Osteocyte (in vitro differentiated cells): Measurements from ENCODE around the gene TIMM8A. TPM values are rescaled to one million over a fixed set of nuclear protein-coding genes. Genes with fewer than 3 reads are reported as not detected.

Experiments used
- DNase-seq: peaks from one replicate; pipeline ENCODE4 v3.0.0; 2021; ENCODE audit warnings: mixed read lengths; ENCODE audit not compliant: unreplicated experiment; ENCODE audit errors: extremely low spot score
- H3K27ac Mint-ChIP-seq: one replicate; pipeline ENCODE4 v1.8.0; 2021; ENCODE audit warnings: mild to moderate bottlenecking, mixed read lengths; ENCODE audit not compliant: unreplicated experiment
- H3K27me3 Mint-ChIP-seq: one replicate; pipeline ENCODE4 v1.8.0; 2021; ENCODE audit warnings: mixed read lengths; ENCODE audit not compliant: unreplicated experiment
- H3K36me3 Mint-ChIP-seq: one replicate; pipeline ENCODE4 v1.8.0; 2021; ENCODE audit warnings: mixed read lengths; ENCODE audit not compliant: unreplicated experiment
- H3K4me1 Mint-ChIP-seq: one replicate; pipeline ENCODE4 v1.8.0; 2021; ENCODE audit warnings: mixed read lengths; ENCODE audit not compliant: unreplicated experiment
- H3K4me3 Mint-ChIP-seq: one replicate; pipeline ENCODE4 v1.8.0; 2021; ENCODE audit warnings: mild to moderate bottlenecking, moderate library complexity, mixed read lengths; ENCODE audit not compliant: unreplicated experiment
- H3K9me3 Mint-ChIP-seq: one replicate; pipeline ENCODE4 v1.8.0; 2021; ENCODE audit warnings: mixed read lengths; ENCODE audit not compliant: unreplicated experiment
- total RNA-seq: library from RNA; stranded (reverse); gene quantifications from 2 replicates; pipeline ENCODE4 v1.2.1, GENCODE V29; 2021
- TF ChIP-seq, protein P1 (sequence below): fragments of 200-600 bp; sonication (generic); IDR thresholded peaks from 2 replicates; pipeline ENCODE4 v1.5.0; 2021; ENCODE audit warnings: antibody characterized with exemption, mild to moderate bottlenecking, moderate library complexity

The TIMM8A gene
- total RNA-seq, 1 donor from 2014 or later, result 14.6 TPM

DNA sequence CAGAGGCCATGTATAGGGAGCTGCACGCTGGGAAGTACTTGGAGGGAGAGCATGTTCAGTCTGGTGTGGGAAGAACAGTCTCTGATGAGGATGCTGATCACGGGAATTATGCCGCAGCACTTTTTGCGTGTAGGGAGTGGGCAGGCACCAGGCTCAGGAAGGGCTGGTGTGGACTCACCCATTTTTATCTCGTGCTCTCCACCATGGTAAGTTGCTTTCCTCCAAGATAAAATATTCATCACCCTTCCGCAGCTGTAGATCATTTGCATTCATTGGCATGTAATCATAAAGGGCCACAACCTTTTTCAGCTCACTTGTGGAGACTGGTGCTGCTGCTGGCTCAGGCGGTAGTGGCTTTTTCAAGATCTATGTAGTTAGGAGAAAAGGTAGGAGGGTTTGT, 11.8 kb upstream of the TIMM8A start:
- H3K4me1 Mint-ChIP-seq, result no peaks in the 10 kb centered on the region
- H3K9me3 Mint-ChIP-seq, result peaks cover 7% of the 10 kb centered on the region
- TF ChIP-seq, protein P1, sequence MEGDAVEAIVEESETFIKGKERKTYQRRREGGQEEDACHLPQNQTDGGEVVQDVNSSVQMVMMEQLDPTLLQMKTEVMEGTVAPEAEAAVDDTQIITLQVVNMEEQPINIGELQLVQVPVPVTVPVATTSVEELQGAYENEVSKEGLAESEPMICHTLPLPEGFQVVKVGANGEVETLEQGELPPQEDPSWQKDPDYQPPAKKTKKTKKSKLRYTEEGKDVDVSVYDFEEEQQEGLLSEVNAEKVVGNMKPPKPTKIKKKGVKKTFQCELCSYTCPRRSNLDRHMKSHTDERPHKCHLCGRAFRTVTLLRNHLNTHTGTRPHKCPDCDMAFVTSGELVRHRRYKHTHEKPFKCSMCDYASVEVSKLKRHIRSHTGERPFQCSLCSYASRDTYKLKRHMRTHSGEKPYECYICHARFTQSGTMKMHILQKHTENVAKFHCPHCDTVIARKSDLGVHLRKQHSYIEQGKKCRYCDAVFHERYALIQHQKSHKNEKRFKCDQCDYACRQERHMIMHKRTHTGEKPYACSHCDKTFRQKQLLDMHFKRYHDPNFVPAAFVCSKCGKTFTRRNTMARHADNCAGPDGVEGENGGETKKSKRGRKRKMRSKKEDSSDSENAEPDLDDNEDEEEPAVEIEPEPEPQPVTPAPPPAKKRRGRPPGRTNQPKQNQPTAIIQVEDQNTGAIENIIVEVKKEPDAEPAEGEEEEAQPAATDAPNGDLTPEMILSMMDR, result no peak
- no peak overlapping the region for H3K27ac Mint-ChIP-seq
- H3K4me3 Mint-ChIP-seq, result no peak overlapping the region
- H3K36me3 Mint-ChIP-seq, result no peaks in the 10 kb centered on the region
- no peaks in the 10 kb centered on the region for H3K27me3 Mint-ChIP-seq
- no peak for DNase-seq

DNA sequence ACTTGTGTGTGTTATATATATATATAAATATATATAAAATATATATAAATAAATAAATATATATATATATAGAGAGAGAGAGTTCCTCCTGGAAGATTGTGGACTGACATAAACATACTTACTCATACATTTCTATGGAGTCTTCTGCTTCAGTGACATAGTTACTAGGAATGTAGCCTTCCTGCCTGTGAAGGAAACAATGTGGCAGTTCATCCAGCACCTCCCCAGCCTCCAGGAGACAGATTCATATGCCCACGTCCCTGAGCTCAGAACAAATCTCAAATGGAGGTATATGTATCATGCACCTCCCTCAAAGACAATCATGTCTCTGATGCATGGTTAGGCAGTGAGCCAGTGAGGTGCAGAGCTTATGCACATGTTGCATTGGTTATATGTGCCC, 11.4 kb upstream of the TIMM8A start:
- H3K36me3 Mint-ChIP-seq, result no peaks in the 10 kb centered on the region
- TF ChIP-seq, protein P1, result no peak
- DNase-seq, result no peak
- peaks cover 7% of the 10 kb centered on the region for H3K9me3 Mint-ChIP-seq
- H3K4me1 Mint-ChIP-seq, result no peaks in the 10 kb centered on the region
- H3K27ac Mint-ChIP-seq, result no peak overlapping the region
- H3K4me3 Mint-ChIP-seq, result no peak overlapping the region
- peaks cover 2% of the 10 kb centered on the region for H3K27me3 Mint-ChIP-seq

DNA sequence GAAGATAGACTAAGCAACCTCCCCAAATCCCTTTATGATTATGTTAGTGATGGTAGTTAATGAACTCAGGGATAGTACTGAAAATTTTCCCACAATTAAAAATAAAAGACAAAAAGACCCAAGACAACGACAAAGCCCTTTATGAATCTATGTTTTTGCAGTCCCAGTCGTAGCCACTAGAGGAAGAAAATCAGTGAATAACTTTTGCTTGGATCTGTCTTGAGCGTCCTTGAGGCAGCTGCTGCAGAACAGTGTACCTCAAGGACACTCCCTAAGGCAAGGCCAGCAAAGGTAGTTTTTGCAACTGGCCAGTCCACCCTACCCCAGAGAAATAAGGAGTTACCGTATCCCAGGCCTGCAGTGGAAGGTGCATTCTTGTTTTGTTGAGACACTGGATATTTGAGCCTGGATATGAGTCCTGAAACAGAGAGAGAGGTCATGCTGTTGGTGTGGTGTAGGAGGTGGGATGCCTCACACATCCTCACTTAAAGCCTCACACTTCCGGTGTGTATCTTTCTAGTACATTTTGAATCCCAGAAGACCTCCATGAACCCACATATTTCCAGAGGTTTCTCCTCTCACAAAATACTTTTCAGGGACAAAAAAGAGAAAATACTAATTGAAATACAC, 8.7 kb upstream of the TIMM8A start:
- TF ChIP-seq, protein P1, result peak; percentile 20
- Mint-ChIP-seq H3K27ac (no peak overlapping the region), H3K4me3 (no peak overlapping the region), H3K27me3 (peaks cover 2% of the 10 kb centered on the region), H3K4me1 (no peaks in the 10 kb centered on the region), H3K36me3 (no peaks in the 10 kb centered on the region), H3K9me3 (peaks cover 7% of the 10 kb centered on the region)
- DNase-seq, result no peak

DNA sequence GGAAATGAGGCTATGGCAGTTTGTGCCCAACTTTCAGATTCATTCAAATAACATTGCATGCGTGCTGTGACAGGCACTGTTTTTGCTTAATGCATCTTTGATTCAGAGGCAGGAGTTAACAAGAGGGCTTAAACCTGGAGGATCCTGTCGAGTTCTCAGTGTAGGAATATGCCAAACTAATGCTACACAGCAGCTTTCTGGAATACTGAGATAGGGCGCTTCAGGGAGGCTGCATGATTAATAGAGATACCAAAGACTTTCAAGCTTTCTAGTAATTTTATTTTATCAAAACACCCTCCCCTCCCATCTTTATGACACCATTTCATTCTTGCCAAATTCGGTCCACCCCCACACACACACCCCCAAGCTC, 636 bp upstream of the TIMM8A start:
- Mint-ChIP-seq H3K27me3 (no peaks in the 10 kb centered on the region), H3K4me1 (peaks cover 11% of the 10 kb centered on the region), H3K36me3 (no peaks in the 10 kb centered on the region), H3K4me3 (peak overlapping the region; percentile 87), H3K9me3 (no peaks in the 10 kb centered on the region), H3K27ac (peak overlapping the region; percentile 96)
- TF ChIP-seq, protein P1, result no peak
- no peak for DNase-seq

DNA sequence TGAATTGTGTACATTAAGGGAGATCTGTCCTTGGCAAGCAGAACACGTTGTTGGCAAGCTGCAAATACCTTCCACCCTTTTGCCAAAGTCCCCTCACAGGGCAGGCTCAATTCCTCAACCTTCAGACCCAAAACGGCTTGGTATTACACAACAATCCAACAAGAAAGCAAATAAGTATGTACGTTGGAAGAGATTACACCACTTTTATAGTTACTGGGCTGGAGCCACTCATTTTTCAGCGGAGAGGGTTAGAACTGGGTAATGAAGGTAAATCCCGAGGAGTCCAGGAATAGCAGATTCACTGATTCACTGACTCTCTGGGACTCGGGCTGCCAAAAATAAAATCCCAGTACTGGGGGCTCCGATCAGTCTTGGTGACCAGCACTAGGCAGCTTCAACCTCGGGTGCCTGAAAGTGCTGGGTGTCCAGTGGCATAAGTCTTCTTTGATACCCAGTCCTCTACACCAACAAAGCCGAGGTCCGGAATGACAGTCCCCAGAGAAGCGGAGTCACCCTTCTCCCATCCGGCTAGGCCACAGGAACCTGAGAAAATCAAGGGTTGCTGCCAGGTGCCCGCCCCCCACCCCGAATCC, 587 bp downstream of the TIMM8A start:
- peaks cover 11% of the 10 kb centered on the region for H3K4me1 Mint-ChIP-seq
- H3K4me3 Mint-ChIP-seq, result peak overlapping the region; percentile 87
- no peak for DNase-seq
- no peaks in the 10 kb centered on the region for H3K9me3 Mint-ChIP-seq
- TF ChIP-seq, protein P1, result no peak
- peak overlapping the region; percentile 96 for H3K27ac Mint-ChIP-seq
- no peaks in the 10 kb centered on the region for H3K27me3 Mint-ChIP-seq
- no peaks in the 10 kb centered on the region for H3K36me3 Mint-ChIP-seq
